Smooth muscle cell (in vitro differentiated cells): ENCODE results near the gene SPAG16. TPM values are rescaled to one million over a fixed set of nuclear protein-coding genes. Genes with fewer than 3 reads are reported as not detected.
"Not testable (repeated sequence)": the region's sequence is repeated elsewhere in the genome, so short reads cannot be mapped to it uniquely, and the experiment has no call there.

ENCODE experiments used
- DNase-seq: peaks from one replicate; lab custom pipeline; 2025; ENCODE audit not compliant: unreplicated experiment; lab: John Stamatoyannopoulos, UW
- H2AFZ ChIP-seq: fragments of 200-600 bp; sonication (generic); 2 replicates; pipeline ENCODE4 v1.6.0; 2016; ENCODE audit warnings: antibody characterized with exemption, low read depth, mild to moderate bottlenecking
- H3F3A ChIP-seq: fragments of 200-600 bp; sonication (generic); 2 replicates; pipeline ENCODE4 v1.6.0; 2017; ENCODE audit warnings: antibody characterized with exemption, low read depth
- H3K27ac ChIP-seq: fragments of 200-600 bp; sonication (generic); 2 replicates; pipeline ENCODE4 v1.5.1; 2016; ENCODE audit warnings: low read depth, mild to moderate bottlenecking
- H3K27me3 ChIP-seq: fragments of 200-600 bp; sonication (generic); 2 replicates; pipeline ENCODE4 v1.6.1; 2016; ENCODE audit warnings: low read depth, mild to moderate bottlenecking
- H3K36me3 ChIP-seq: fragments of 200-600 bp; sonication (generic); 2 replicates; pipeline ENCODE4 v1.5.1; 2016; ENCODE audit warnings: low read depth
- H3K4me1 ChIP-seq: fragments of 200-600 bp; sonication (generic); 2 replicates; pipeline ENCODE4 v1.5.1; 2016; ENCODE audit warnings: low read depth
- H3K4me2 ChIP-seq: fragments of 200-600 bp; sonication (generic); 2 replicates; pipeline ENCODE4 v1.6.0; 2016; ENCODE audit warnings: mild to moderate bottlenecking
- H3K4me3 ChIP-seq: fragments of 200-600 bp; sonication (generic); 2 replicates; pipeline ENCODE4 v1.5.1; 2016; ENCODE audit warnings: mild to moderate bottlenecking
- H3K79me2 ChIP-seq: fragments of 200-600 bp; sonication (generic); 2 replicates; pipeline ENCODE4 v1.6.0; 2016; ENCODE audit warnings: low read depth, mild to moderate bottlenecking
- H3K9ac ChIP-seq: fragments of 200-600 bp; sonication (generic); 2 replicates; pipeline ENCODE4 v1.6.0; 2016; ENCODE audit warnings: low read depth
- H3K9me3 ChIP-seq: fragments of 200-600 bp; sonication (generic); replicated peaks from 2 replicates; pipeline ENCODE4 v1.5.1; 2016; ENCODE audit warnings: low read depth
- H4K20me1 ChIP-seq: fragments of 200-600 bp; sonication (generic); 2 replicates; pipeline ENCODE4 v1.6.0; 2016; ENCODE audit warnings: low read depth
- CTCF ChIP-seq: fragments of 200-600 bp; sonication (generic); IDR thresholded peaks from 2 replicates; pipeline ENCODE4 v1.5.1; 2017; ENCODE audit warnings: borderline replicate concordance, mild to moderate bottlenecking, antibody characterized with exemption; ENCODE audit not compliant: insufficient read depth, poor library complexity, severe bottlenecking
- WGBS: methylation state at CpG from one replicate; pipeline ENCODE4 v1.1.7; 2016; ENCODE audit warnings: low lambda C conversion rate; 5-methylcytosine and 5-hydroxymethylcytosine counted together
- polyA plus RNA-seq: library from polyadenylated mRNA; unstranded; fragments of >200 nt; fragmentation: Nextera tagmentation; extraction: Ambion mirVana; gene quantifications from 2 replicates; pipeline ENCODE4 v1.2.1, GENCODE V29; 2016
- total RNA-seq: library from RNA; depleted of rRNA; stranded (reverse); fragments of >200 nt; gene quantifications from 2 replicates; pipeline ENCODE4 v1.2.3, GENCODE V29; 2014

Gene SPAG16
- total and polyA plus RNA-seq, 2 experiments from 2014 or later: 32.1 to 40.6 TPM

- no peaks in the 10 kb centered on the region for H3K79me2 ChIP-seq
- H4K20me1 ChIP-seq: no peaks in the 10 kb centered on the region
- no peak for TF ChIP-seq CTCF
- H3K9ac ChIP-seq: no peak overlapping the region
- H3K36me3 ChIP-seq: no peaks in the 10 kb centered on the region
- H3K4me1 ChIP-seq: no peaks in the 10 kb centered on the region
- H3K27me3 ChIP-seq: no peaks in the 10 kb centered on the region
- no peak overlapping the region for H3K4me3 ChIP-seq
- no peaks in the 10 kb centered on the region for H3K9me3 ChIP-seq
- DNase-seq: no peak
- H3K4me2 ChIP-seq: no peak overlapping the region
- no peak overlapping the region for H2AFZ ChIP-seq
- no peaks in the 10 kb centered on the region for H3F3A ChIP-seq
- no peak overlapping the region for H3K27ac ChIP-seq
- 80% methylated on average over 2 of the region's 2 CpGs for WGBS
Observed at GRCh38 chr2:214050731-214051130, 766.5 kb downstream of the SPAG16 start.

- Histone ChIP-seq H3K4me1 (no peaks in the 10 kb centered on the region), H3K27ac (no peak overlapping the region), H4K20me1 (no peaks in the 10 kb centered on the region), H3K9me3 (no peaks in the 10 kb centered on the region), H3K9ac (no peak overlapping the region), H2AFZ (no peak overlapping the region), H3K4me2 (no peak overlapping the region), H3F3A (no peaks in the 10 kb centered on the region), H3K36me3 (no peaks in the 10 kb centered on the region), H3K27me3 (no peaks in the 10 kb centered on the region), H3K4me3 (no peak overlapping the region), H3K79me2 (no peaks in the 10 kb centered on the region)
- 69% methylated on average over 1 of the region's 1 CpG for WGBS
- DNase-seq: no peak
- no peak for TF ChIP-seq CTCF
Observed at GRCh38 chr2:214051585-214051984, 767.3 kb downstream of the SPAG16 start.

- no peak for DNase-seq
- no peak overlapping the region for H3K4me3 ChIP-seq
- H3F3A ChIP-seq: no peaks in the 10 kb centered on the region
- no peaks in the 10 kb centered on the region for H3K9me3 ChIP-seq
- no peaks in the 10 kb centered on the region for H3K36me3 ChIP-seq
- no peak overlapping the region for H2AFZ ChIP-seq
- 67% methylated on average over 5 of the region's 5 CpGs for WGBS
- no peak overlapping the region for H3K9ac ChIP-seq
- H3K4me1 ChIP-seq: no peaks in the 10 kb centered on the region
- TF ChIP-seq CTCF: no peak
- no peaks in the 10 kb centered on the region for H4K20me1 ChIP-seq
- H3K79me2 ChIP-seq: no peaks in the 10 kb centered on the region
- H3K4me2 ChIP-seq: no peak overlapping the region
- H3K27ac ChIP-seq: no peak overlapping the region
- no peaks in the 10 kb centered on the region for H3K27me3 ChIP-seq
Observed at GRCh38 chr2:214052235-214052634, 768.0 kb downstream of the SPAG16 start.

DNA sequence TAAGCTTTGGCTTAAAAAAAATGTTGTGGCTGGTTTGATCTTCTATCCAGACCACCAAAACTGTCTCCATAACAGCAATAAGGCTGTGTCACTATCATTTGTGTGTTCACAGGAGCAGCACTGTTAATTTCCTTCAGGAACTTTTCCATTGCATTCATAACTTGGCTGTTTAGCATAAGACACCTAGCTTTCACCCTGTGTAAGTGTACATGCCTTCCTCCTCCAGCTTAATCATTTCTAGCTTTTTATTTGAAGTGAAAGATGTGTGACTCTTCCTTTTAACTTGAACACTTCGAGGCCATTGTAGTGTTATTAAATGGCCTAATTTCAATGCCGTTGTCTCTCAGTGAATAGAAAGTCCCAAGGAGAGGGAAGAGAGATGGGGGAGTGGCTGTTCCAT lies 773.7 kb downstream of the SPAG16 start:
- Histone ChIP-seq H4K20me1 (no peaks in the 10 kb centered on the region), H2AFZ (no peak overlapping the region), H3K36me3 (no peaks in the 10 kb centered on the region), H3K4me1 (no peaks in the 10 kb centered on the region), H3K27ac (no peak overlapping the region), H3K9ac (no peak overlapping the region), H3K4me2 (no peak overlapping the region), H3K9me3 (no peaks in the 10 kb centered on the region), H3F3A (no peaks in the 10 kb centered on the region), H3K79me2 (no peaks in the 10 kb centered on the region), H3K4me3 (no peak overlapping the region), H3K27me3 (no peaks in the 10 kb centered on the region)
- no peak for DNase-seq
- 83% methylated on average over 2 of the region's 2 CpGs for WGBS
- no peak for TF ChIP-seq CTCF

DNA sequence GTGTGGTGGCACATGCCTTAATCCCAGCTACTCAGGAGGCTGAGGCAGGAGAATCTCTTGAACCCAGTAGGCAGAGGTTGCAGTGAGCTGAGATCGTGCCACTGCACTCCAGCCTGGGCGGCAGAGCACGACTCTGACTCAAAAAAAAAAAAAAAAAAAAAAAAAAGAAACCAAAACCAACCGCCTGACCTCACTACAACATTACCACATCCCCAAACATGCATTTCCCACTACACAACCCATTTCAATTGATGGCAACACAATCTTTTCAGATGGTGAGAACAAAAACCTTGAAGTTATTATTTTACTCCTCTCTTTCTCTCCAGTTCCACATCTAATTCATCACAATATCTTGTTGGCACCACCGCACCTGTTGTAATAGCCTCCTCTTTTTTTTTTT lies 778.0 kb downstream of the SPAG16 start:
- not testable (repeated sequence) for H3K4me1 ChIP-seq, H2AFZ ChIP-seq, H3K9me3 ChIP-seq, H3K4me3 ChIP-seq, H3K27ac ChIP-seq, H3K79me2 ChIP-seq, H3F3A ChIP-seq, DNase-seq, H3K27me3 ChIP-seq, H4K20me1 ChIP-seq, H3K9ac ChIP-seq, H3K4me2 ChIP-seq, H3K36me3 ChIP-seq
- WGBS: 89% methylated on average over 5 of the region's 5 CpGs
